Measurements from ENCODE around the gene THBD.

GRCh38 chr20:23077277-23077676, 27.8 kb upstream of the THBD start:
- TF ChIP-seq POLR2A (IDR thresholded peaks at IDR 0.05), result no peak
- no peak for TF ChIP-seq CTCF (IDR thresholded peaks at IDR 0.05)
- no peak for TF ChIP-seq POLR2AphosphoS5 (IDR thresholded peaks at IDR 0.05)
